ENCODE data around the gene TMEM131.
A peak's percentile ranks its signal among the peaks of the same experiment; 100 is the strongest.

TMEM131 gene

GRCh38 chr2:97953853-97954252 lies 41.9 kb downstream of the TMEM131 start:
- TF ChIP-seq MAX (IDR thresholded peaks at IDR 0.05; ENCODE audit: low read depth, low read length) (no peak), CTCF (IDR thresholded peaks at IDR 0.05; ENCODE audit: low read depth, low read length) (no peak), MYC (IDR thresholded peaks at IDR 0.05; ENCODE audit: low read depth, low read length) (no peak), POLR2A (IDR thresholded peaks at IDR 0.05; ENCODE audit: extremely low read depth, insufficient read length) (no peak)
- no peak for DNase-seq (ENCODE audit: low read depth)
- H3K4me3 ChIP-seq (ENCODE audit: low read depth, low read length) = no peak overlapping the region

- no peak for DNase-seq (ENCODE audit: low read depth)
- no peak for TF ChIP-seq POLR2A (IDR thresholded peaks at IDR 0.05; ENCODE audit: extremely low read depth, insufficient read length)
- TF ChIP-seq MAX (IDR thresholded peaks at IDR 0.05; ENCODE audit: low read depth, low read length) = no peak
- TF ChIP-seq CTCF (IDR thresholded peaks at IDR 0.05; ENCODE audit: low read depth, low read length) = no peak
- no peak for TF ChIP-seq MYC (IDR thresholded peaks at IDR 0.05; ENCODE audit: low read depth, low read length)
- H3K4me3 ChIP-seq (ENCODE audit: low read depth, low read length) = no peak overlapping the region
Observed at GRCh38 chr2:97952357-97952756, 43.4 kb downstream of the TMEM131 start.

- no peak for TF ChIP-seq POLR2A (IDR thresholded peaks at IDR 0.05; ENCODE audit: extremely low read depth, insufficient read length)
- TF ChIP-seq MYC (IDR thresholded peaks at IDR 0.05; ENCODE audit: low read depth, low read length) = no peak
- TF ChIP-seq CTCF (IDR thresholded peaks at IDR 0.05; ENCODE audit: low read depth, low read length) = no peak
- no peak for TF ChIP-seq MAX (IDR thresholded peaks at IDR 0.05; ENCODE audit: low read depth, low read length)
- H3K4me3 ChIP-seq (ENCODE audit: low read depth, low read length) = no peak overlapping the region
- peak; percentile 17 for DNase-seq (ENCODE audit: low read depth)
Observed at GRCh38 chr2:97951155-97951680, 44.5 kb downstream of the TMEM131 start.

- no peak for TF ChIP-seq CTCF (IDR thresholded peaks at IDR 0.05; ENCODE audit: low read depth, low read length)
- no peak for TF ChIP-seq MYC (IDR thresholded peaks at IDR 0.05; ENCODE audit: low read depth, low read length)
- no peak for TF ChIP-seq MAX (IDR thresholded peaks at IDR 0.05; ENCODE audit: low read depth, low read length)
- TF ChIP-seq POLR2A (IDR thresholded peaks at IDR 0.05; ENCODE audit: extremely low read depth, insufficient read length) = no peak
- no peak for DNase-seq (ENCODE audit: low read depth)
- no peak overlapping the region for H3K4me3 ChIP-seq (ENCODE audit: low read depth, low read length)
Observed at GRCh38 chr2:97950329-97951154, 45.2 kb downstream of the TMEM131 start.

- no peak for DNase-seq (ENCODE audit: low read depth)
- no peak for TF ChIP-seq POLR2A (IDR thresholded peaks at IDR 0.05; ENCODE audit: extremely low read depth, insufficient read length)
- no peak for TF ChIP-seq MAX (IDR thresholded peaks at IDR 0.05; ENCODE audit: low read depth, low read length)
- no peak for TF ChIP-seq CTCF (IDR thresholded peaks at IDR 0.05; ENCODE audit: low read depth, low read length)
- TF ChIP-seq MYC (IDR thresholded peaks at IDR 0.05; ENCODE audit: low read depth, low read length) = no peak
- H3K4me3 ChIP-seq (ENCODE audit: low read depth, low read length) = no peak overlapping the region
Observed at GRCh38 chr2:97948926-97949325, 46.8 kb downstream of the TMEM131 start.

Measured in NB4 (cell line).